GM12874 (cell line): ENCODE measurements around the gene TAF12.

Experiments used
- CTCF ChIP-seq: IDR thresholded peaks from 2 replicates; pipeline ENCODE4 v1.5.1; 2011; ENCODE audit warnings: low read depth, mild to moderate bottlenecking, control low read depth, low read length, moderate library complexity; ENCODE audit not compliant: insufficient read depth

TAF12 gene

GRCh38 chr1:28591708-28592320 lies 51.1 kb downstream of the TAF12 start, which contains the start of gene RAB42:
RAB42 (plus strand) TSS chr1:28592265; CDS start chr1:28592512, 247 bp downstream.
- no peak for TF ChIP-seq CTCF

GRCh38 chr1:28582248-28582615 lies 60.6 kb downstream of the TAF12 start:
- no peak for TF ChIP-seq CTCF

GRCh38 chr1:28581531-28582247 lies 61.2 kb downstream of the TAF12 start:
- TF ChIP-seq CTCF, result 0 out of 2 replicates have a peak, but pooled peaks have one; percentile 0

GRCh38 chr1:28580722-28581530 lies 61.9 kb downstream of the TAF12 start:
- TF ChIP-seq CTCF, result peak; percentile 26

- TF ChIP-seq CTCF, result no peak
Measured at GRCh38 chr1:28579401-28579800, 63.5 kb downstream of the TAF12 start.

- no peak for TF ChIP-seq CTCF
Measured at GRCh38 chr1:28578696-28579218, 64.1 kb downstream of the TAF12 start.

GRCh38 chr1:28577738-28578536 lies 64.9 kb downstream of the TAF12 start:
- TF ChIP-seq CTCF, result no peak
